Neural cell (in vitro differentiated cells): ENCODE data around the gene B4GALNT4. TPM values are rescaled to one million over a fixed set of nuclear protein-coding genes. Genes with fewer than 3 reads are reported as not detected.

Source experiments
- H2AFZ ChIP-seq: fragments of 200-600, 300-800 bp; sonication (generic), shearing (Covaris generic); 2 replicates; pipeline ENCODE4 v1.6.0; 2014; ENCODE audit warnings: low read depth, mild to moderate bottlenecking, antibody characterized with exemption, low read length, moderate library complexity
- H3F3A ChIP-seq: fragments of 200-600 bp; shearing (Covaris generic); 2 replicates; pipeline ENCODE4 v1.6.1; 2016; ENCODE audit warnings: mild to moderate bottlenecking, moderate library complexity, mixed read lengths, antibody characterized with exemption, low read length; ENCODE audit not compliant: insufficient read depth, poor library complexity, severe bottlenecking
- H3K27ac ChIP-seq: fragments of 200-600, 300-800 bp; sonication (generic), shearing (Covaris generic); 2 replicates; pipeline ENCODE4 v1.5.1; 2014; ENCODE audit warnings: mild to moderate bottlenecking, low read length, moderate library complexity
- H3K27me3 ChIP-seq: fragments of 300-800, 200-600 bp; sonication (generic), shearing (Covaris generic); 2 replicates; pipeline ENCODE4 v1.6.0; 2014; ENCODE audit warnings: mild to moderate bottlenecking, low read depth, low read length, moderate library complexity; ENCODE audit not compliant: insufficient read depth
- H3K36me3 ChIP-seq: fragments of 300-800, 200-600 bp; sonication (generic), shearing (Covaris generic); 2 replicates; pipeline ENCODE4 v1.5.1; 2014; ENCODE audit warnings: mild to moderate bottlenecking, antibody characterized with exemption, low read length, moderate library complexity; ENCODE audit not compliant: insufficient read depth
- H3K4me2 ChIP-seq: fragments of 300-800, 200-600 bp; sonication (generic), shearing (Covaris generic); 2 replicates; pipeline ENCODE4 v1.6.0; 2014; ENCODE audit warnings: mild to moderate bottlenecking, low read length
- H3K4me3 ChIP-seq: fragments of 300-800, 200-600 bp; sonication (generic), shearing (Covaris generic); 2 replicates; pipeline ENCODE4 v1.5.1; 2014; ENCODE audit warnings: mild to moderate bottlenecking, low read length, moderate library complexity
- H3K79me2 ChIP-seq: fragments of 200-600 bp; shearing (Covaris generic); replicated peaks from 2 replicates; pipeline ENCODE4 v1.6.0; 2014; ENCODE audit warnings: mild to moderate bottlenecking, low read length, moderate library complexity; ENCODE audit not compliant: insufficient read depth
- H3K9ac ChIP-seq: fragments of 300-800, 200-600 bp; sonication (generic), shearing (Covaris generic); 2 replicates; pipeline ENCODE4 v1.6.1; 2016; ENCODE audit warnings: mild to moderate bottlenecking, low read length, mixed read lengths
- H3K9me2 ChIP-seq: fragments of 200-600 bp; shearing (Covaris generic); 2 replicates; pipeline ENCODE4 v1.6.1; 2016; ENCODE audit warnings: mild to moderate bottlenecking, low read length, mixed read lengths; ENCODE audit not compliant: insufficient read depth
- H3K9me3 ChIP-seq: fragments of 200-600, 300-800 bp; sonication (generic), shearing (Covaris generic); 2 replicates; pipeline ENCODE4 v1.6.1; 2016; ENCODE audit warnings: mild to moderate bottlenecking, mixed run types, low read length, moderate library complexity, mixed read lengths
- H4K20me1 ChIP-seq: fragments of 200-600 bp; shearing (Covaris generic); 2 replicates; pipeline ENCODE4 v1.6.1; 2016; ENCODE audit warnings: mild to moderate bottlenecking, mixed run types; ENCODE audit not compliant: insufficient read depth
- CTCF ChIP-seq: fragments of 450-650 bp; IDR thresholded peaks from 2 replicates; pipeline ENCODE4 v1.5.1; 2014; ENCODE audit warnings: antibody characterized with exemption, mild to moderate bottlenecking, moderate library complexity; ENCODE audit not compliant: poor library complexity, severe bottlenecking
- EP300 ChIP-seq: fragments of 450-650 bp; conservative IDR thresholded peaks from 2 replicates; pipeline ENCODE4 v1.6.1; 2014; ENCODE audit warnings: antibody characterized with exemption, mild to moderate bottlenecking, moderate library complexity; ENCODE audit not compliant: poor library complexity, severe bottlenecking
- EZH2 ChIP-seq: fragments of 200-600, 300-800 bp; shearing (Covaris generic), sonication (generic); IDR thresholded peaks from 2 replicates; pipeline ENCODE4 v1.6.1; 2014; ENCODE audit warnings: antibody characterized with exemption, low read length, borderline replicate concordance, mild to moderate bottlenecking; ENCODE audit not compliant: insufficient read depth, poor library complexity, severe bottlenecking
- MXI1 ChIP-seq: fragments of 450-650 bp; conservative IDR thresholded peaks from 2 replicates; pipeline ENCODE4 v1.6.1; 2014; ENCODE audit warnings: antibody characterized with exemption, mild to moderate bottlenecking; ENCODE audit not compliant: poor library complexity, severe bottlenecking
- POLR2AphosphoS5 ChIP-seq: IDR thresholded peaks from 2 replicates; pipeline ENCODE4 v1.6.1; 2012
- SMC3 ChIP-seq: fragments of 450-650 bp; conservative IDR thresholded peaks from 2 replicates; pipeline ENCODE4 v1.6.1; 2014; ENCODE audit warnings: antibody characterized with exemption, mild to moderate bottlenecking, moderate library complexity; ENCODE audit not compliant: poor library complexity
- TAF1 ChIP-seq: IDR thresholded peaks from 2 replicates; pipeline ENCODE4 v1.6.1; 2012; ENCODE audit warnings: low read depth
- polyA plus RNA-seq: library from polyadenylated mRNA; depleted of rRNA; stranded (reverse); fragments of >200 nt; gene quantifications from 2 replicates; pipeline ENCODE4 v1.2.3, GENCODE V29; 2014

The B4GALNT4 gene
- polyA plus RNA-seq, 1 donor from 2014 or later: 440 TPM

GRCh38 chr11:426851-427250 is 57.6 kb downstream of the B4GALNT4 start:
- Histone ChIP-seq H3F3A (no peaks in the 10 kb centered on the region), H3K27me3 (no peaks in the 10 kb centered on the region), H3K36me3 (no peaks in the 10 kb centered on the region), H3K4me3 (no peak overlapping the region), H3K9ac (no peak overlapping the region), H3K9me2 (no peaks in the 10 kb centered on the region), H3K9me3 (no peaks in the 10 kb centered on the region), H3K4me2 (no peak overlapping the region), H3K27ac (no peak overlapping the region), H4K20me1 (no peaks in the 10 kb centered on the region), H3K79me2 (no peaks in the 10 kb centered on the region), H2AFZ (no peak overlapping the region)
- TF ChIP-seq MXI1 (no peak), SMC3 (no peak), CTCF (no peak), POLR2AphosphoS5 (no peak)

GRCh38 chr11:428295-428694 is 59.0 kb downstream of the B4GALNT4 start:
- no peak overlapping the region for H3K4me3 ChIP-seq
- H4K20me1 ChIP-seq: no peaks in the 10 kb centered on the region
- no peaks in the 10 kb centered on the region for H3F3A ChIP-seq
- no peaks in the 10 kb centered on the region for H3K27me3 ChIP-seq
- H2AFZ ChIP-seq: no peak overlapping the region
- H3K9me2 ChIP-seq: no peaks in the 10 kb centered on the region
- H3K4me2 ChIP-seq: no peak overlapping the region
- no peak overlapping the region for H3K27ac ChIP-seq
- H3K36me3 ChIP-seq: no peaks in the 10 kb centered on the region
- no peaks in the 10 kb centered on the region for H3K9me3 ChIP-seq
- no peaks in the 10 kb centered on the region for H3K79me2 ChIP-seq
- TF ChIP-seq EP300 (no peak), TAF1 (no peak), EZH2 (no peak)
- no peak overlapping the region for H3K9ac ChIP-seq

GRCh38 chr11:429391-429790 is 60.1 kb downstream of the B4GALNT4 start:
- TF ChIP-seq EZH2: no peak
- no peak for TF ChIP-seq POLR2AphosphoS5
- TF ChIP-seq EP300: no peak
- no peak for TF ChIP-seq CTCF
- no peak overlapping the region for H2AFZ ChIP-seq
- H3K9me3 ChIP-seq: no peaks in the 10 kb centered on the region
- no peak overlapping the region for H3K4me2 ChIP-seq
- no peaks in the 10 kb centered on the region for H3K36me3 ChIP-seq
- H3K27ac ChIP-seq: no peak overlapping the region
- H4K20me1 ChIP-seq: no peaks in the 10 kb centered on the region
- H3K9ac ChIP-seq: no peak overlapping the region
- H3K27me3 ChIP-seq: no peaks in the 10 kb centered on the region
- no peaks in the 10 kb centered on the region for H3K9me2 ChIP-seq
- no peak overlapping the region for H3K4me3 ChIP-seq
- H3K79me2 ChIP-seq: no peaks in the 10 kb centered on the region
- H3F3A ChIP-seq: no peaks in the 10 kb centered on the region
